Cardiac fibroblast (primary cell): Measurements from ENCODE around the gene CKAP4.
A peak's percentile ranks its signal among the peaks of the same experiment; 100 is the strongest.

ENCODE experiments used
- DNase-seq, 2 donors: peaks; one replicate each; pipeline versions ENCODE4 v3.0.0 to v3.0.0-alpha.2; 2010; ENCODE audit warnings: low read depth in 2 of 2
- H3K4me3 ChIP-seq, 2 donors: replicated peaks in 1 of 2; 1 replicate in 1 of 2; 2 replicates in 1 of 2; pipeline ENCODE4 v1.5.1; 2011; ENCODE audit warnings: low read depth in 2 of 2, low read length in 2 of 2, mild to moderate bottlenecking in 2 of 2, moderate library complexity in 1 of 2
- CTCF ChIP-seq: IDR thresholded peaks from one replicate; pipeline ENCODE4 v1.5.1; 2011; ENCODE audit warnings: low read depth, mild to moderate bottlenecking, low read length, inconsistent platforms

The CKAP4 gene

GRCh38 chr12:106243620-106244019 lies 4.2 kb downstream of the CKAP4 start:
- DNase-seq, result no peak
- no peak overlapping the region for H3K4me3 ChIP-seq
- no peak for TF ChIP-seq CTCF

- no peak for DNase-seq
- no peak overlapping the region for H3K4me3 ChIP-seq
- no peak for TF ChIP-seq CTCF
Measured at GRCh38 chr12:106240821-106241220, 7.0 kb downstream of the CKAP4 start.

GRCh38 chr12:106239951-106240335 lies 7.9 kb downstream of the CKAP4 start:
- no peak for DNase-seq
- no peak for TF ChIP-seq CTCF
- no peak overlapping the region for H3K4me3 ChIP-seq

- no peak for TF ChIP-seq CTCF
- no peak overlapping the region for H3K4me3 ChIP-seq
- DNase-seq, result no peak
Measured at GRCh38 chr12:106239241-106239950, 8.4 kb downstream of the CKAP4 start.

- DNase-seq, result peak in 1 of 2 donors; percentile 27
- no peak overlapping the region for H3K4me3 ChIP-seq
- TF ChIP-seq CTCF, result no peak
Measured at GRCh38 chr12:106238146-106238545, 9.7 kb downstream of the CKAP4 start.

GRCh38 chr12:106235770-106236169 lies 12.1 kb downstream of the CKAP4 start:
- no peak overlapping the region for H3K4me3 ChIP-seq
- TF ChIP-seq CTCF, result no peak
- no peak for DNase-seq

GRCh38 chr12:106234449-106234848 lies 13.4 kb downstream of the CKAP4 start:
- TF ChIP-seq CTCF, result no peak
- no peak overlapping the region for H3K4me3 ChIP-seq
- peak in 1 of 2 donors; percentile 26 for DNase-seq
